Measurements from ENCODE around the gene ATP6V0A4.

DNA sequence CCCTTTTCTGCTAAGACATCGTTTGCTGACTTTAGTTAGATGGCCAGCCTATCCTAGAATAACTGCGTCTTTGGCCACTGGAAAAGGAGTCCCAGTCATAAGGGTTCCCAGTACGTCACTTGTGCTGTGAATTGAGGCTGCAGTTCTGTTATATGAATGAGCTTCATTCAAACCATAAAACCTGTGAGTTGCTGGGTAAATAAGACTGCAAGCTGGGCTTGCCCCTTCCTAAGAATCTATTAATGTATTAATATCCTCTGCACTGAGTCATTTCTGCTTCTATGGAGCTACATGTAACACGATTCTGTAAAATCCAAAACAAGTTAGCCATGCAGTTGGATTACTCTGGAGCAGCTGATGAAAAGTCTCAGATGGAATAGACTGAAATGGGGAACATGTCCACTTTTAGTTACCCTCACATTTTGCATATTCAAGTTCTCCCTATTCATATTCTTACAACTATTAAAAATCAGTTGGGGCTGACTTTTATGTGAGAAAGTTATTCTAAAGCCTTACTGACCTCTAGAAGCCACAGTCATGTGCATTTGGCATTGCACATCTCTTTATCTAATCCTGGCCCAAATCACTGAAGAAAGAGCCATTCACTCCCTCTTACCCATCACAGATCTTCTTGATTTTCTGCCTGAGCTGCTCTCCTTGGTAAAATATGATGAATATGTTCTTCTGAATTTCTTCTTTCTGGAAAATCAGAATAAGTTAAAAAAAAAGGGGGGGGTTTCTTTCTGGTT lies 42.0 kb downstream of the ATP6V0A4 start:
- no peak for TF ChIP-seq EP300 (IDR thresholded peaks at IDR 0.05; ENCODE audit: borderline replicate concordance)
- no peak for TF ChIP-seq YY1 (IDR thresholded peaks at IDR 0.05; ENCODE audit: low read depth)
- no peak for TF ChIP-seq FOXM1 (IDR thresholded peaks at IDR 0.05; ENCODE audit: borderline replicate concordance, low read depth)
- TF ChIP-seq ZBTB7A (IDR thresholded peaks at IDR 0.05; ENCODE audit: low read depth): no peak
- TF ChIP-seq NFIC (IDR thresholded peaks at IDR 0.05): no peak
- TF ChIP-seq EGR1 (IDR thresholded peaks at IDR 0.05): no peak
- no peak for TF ChIP-seq RAD21 (IDR thresholded peaks at IDR 0.05; ENCODE audit: low read depth)
- no peak for TF ChIP-seq TAF1 (IDR thresholded peaks at IDR 0.05; ENCODE audit: low read depth)
- TF ChIP-seq, protein P1, sequence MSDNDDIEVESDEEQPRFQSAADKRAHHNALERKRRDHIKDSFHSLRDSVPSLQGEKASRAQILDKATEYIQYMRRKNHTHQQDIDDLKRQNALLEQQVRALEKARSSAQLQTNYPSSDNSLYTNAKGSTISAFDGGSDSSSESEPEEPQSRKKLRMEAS (IDR thresholded peaks at IDR 0.05): no peak
- no peak for TF ChIP-seq TCF12 (IDR thresholded peaks at IDR 0.05; ENCODE audit: low read depth)
- TF ChIP-seq, protein P2, sequence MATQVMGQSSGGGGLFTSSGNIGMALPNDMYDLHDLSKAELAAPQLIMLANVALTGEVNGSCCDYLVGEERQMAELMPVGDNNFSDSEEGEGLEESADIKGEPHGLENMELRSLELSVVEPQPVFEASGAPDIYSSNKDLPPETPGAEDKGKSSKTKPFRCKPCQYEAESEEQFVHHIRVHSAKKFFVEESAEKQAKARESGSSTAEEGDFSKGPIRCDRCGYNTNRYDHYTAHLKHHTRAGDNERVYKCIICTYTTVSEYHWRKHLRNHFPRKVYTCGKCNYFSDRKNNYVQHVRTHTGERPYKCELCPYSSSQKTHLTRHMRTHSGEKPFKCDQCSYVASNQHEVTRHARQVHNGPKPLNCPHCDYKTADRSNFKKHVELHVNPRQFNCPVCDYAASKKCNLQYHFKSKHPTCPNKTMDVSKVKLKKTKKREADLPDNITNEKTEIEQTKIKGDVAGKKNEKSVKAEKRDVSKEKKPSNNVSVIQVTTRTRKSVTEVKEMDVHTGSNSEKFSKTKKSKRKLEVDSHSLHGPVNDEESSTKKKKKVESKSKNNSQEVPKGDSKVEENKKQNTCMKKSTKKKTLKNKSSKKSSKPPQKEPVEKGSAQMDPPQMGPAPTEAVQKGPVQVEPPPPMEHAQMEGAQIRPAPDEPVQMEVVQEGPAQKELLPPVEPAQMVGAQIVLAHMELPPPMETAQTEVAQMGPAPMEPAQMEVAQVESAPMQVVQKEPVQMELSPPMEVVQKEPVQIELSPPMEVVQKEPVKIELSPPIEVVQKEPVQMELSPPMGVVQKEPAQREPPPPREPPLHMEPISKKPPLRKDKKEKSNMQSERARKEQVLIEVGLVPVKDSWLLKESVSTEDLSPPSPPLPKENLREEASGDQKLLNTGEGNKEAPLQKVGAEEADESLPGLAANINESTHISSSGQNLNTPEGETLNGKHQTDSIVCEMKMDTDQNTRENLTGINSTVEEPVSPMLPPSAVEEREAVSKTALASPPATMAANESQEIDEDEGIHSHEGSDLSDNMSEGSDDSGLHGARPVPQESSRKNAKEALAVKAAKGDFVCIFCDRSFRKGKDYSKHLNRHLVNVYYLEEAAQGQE (IDR thresholded peaks at IDR 0.05; ENCODE audit: low read depth): no peak
- TF ChIP-seq TEAD4 (IDR thresholded peaks at IDR 0.05): no peak
- no peak for TF ChIP-seq CEBPB (IDR thresholded peaks at IDR 0.05)
- TF ChIP-seq CREB1 (IDR thresholded peaks at IDR 0.05; ENCODE audit: low read depth): no peak
